T-helper 1 cell treated with Interleukin-12 subunit alpha and Interleukin-12 subunit beta and Interleukin-4 antibody, amounts not matched to agents 30 ng/mL and 1 ng/mL, for 36 hours (primary cell): Measurements from ENCODE around the gene MAST4. TPM values are rescaled to one million over a fixed set of nuclear protein-coding genes. Genes with fewer than 3 reads are reported as not detected.
"Not testable (repeated sequence)": the region's sequence is repeated elsewhere in the genome, so short reads cannot be mapped to it uniquely, and the experiment has no call there.

Source experiments
- intact Hi-C: fragments of 100-400 bp; cut with micrococcal nuclease; formaldehyde crosslinking; loops from one replicate; pipeline ENCODE4 v1.15.1; 2024
- total RNA-seq: library from RNA; stranded (reverse); gene quantifications from 2 replicates; pipeline ENCODE4 v1.2.3, GENCODE V29; 2022

Gene MAST4
- total RNA-seq, 1 donor from 2014 or later: 65.8 TPM

GRCh38 chr5:67164856-67165525 lies 568.8 kb downstream of the MAST4 start:
- intact Hi-C loops: loop anchor here (5.0 to 10.0 kb wide), 7 partner anchors 350 to 1443 kb away; partner anchors contain the start of genes MAST4, NLN, SGTB and SREK1

- intact Hi-C loops: loop anchor here (1.0 to 10.0 kb wide), 17 partner anchors 8 to 1443 kb away; partner anchors contain the start of genes ERBIN, MAST4, NLN and SGTB
Measured at GRCh38 chr5:67165526-67166459, 569.6 kb downstream of the MAST4 start.

- intact Hi-C loops: loop anchor here (1.0 to 10.0 kb wide), 17 partner anchors 9 to 1444 kb away; partner anchors contain the start of genes ERBIN, MAST4, NLN and SGTB
Measured at GRCh38 chr5:67166460-67167285, 570.5 kb downstream of the MAST4 start.

GRCh38 chr5:67168069-67168468 lies 571.9 kb downstream of the MAST4 start:
- intact Hi-C loops: loop anchor here (1.0 to 10.0 kb wide), 8 partner anchors 13 to 1446 kb away; partner anchors contain the start of genes MAST4, NLN, SGTB and SREK1

GRCh38 chr5:67170767-67171166 lies 574.6 kb downstream of the MAST4 start:
- intact Hi-C loops: no loop called here

GRCh38 chr5:67173351-67173750 lies 577.2 kb downstream of the MAST4 start:
- intact Hi-C loops: not testable (repeated sequence)

GRCh38 chr5:67173959-67174358 lies 577.8 kb downstream of the MAST4 start:
- intact Hi-C loops: no loop called here

GRCh38 chr5:67176936-67177335 lies 580.7 kb downstream of the MAST4 start:
- intact Hi-C loops: no loop called here

GRCh38 chr5:67178085-67178484 lies 581.9 kb downstream of the MAST4 start:
- intact Hi-C loops: no loop called here

GRCh38 chr5:67178966-67179365 lies 582.8 kb downstream of the MAST4 start:
- intact Hi-C loops: no loop called here

GRCh38 chr5:67179697-67180361 lies 583.6 kb downstream of the MAST4 start:
- intact Hi-C loops: no loop called here

- intact Hi-C loops: loop anchor here (1.0 to 2.0 kb wide), 2 partner anchors 13 to 17 kb away; no protein-coding TSS in a partner anchor
Measured at GRCh38 chr5:67181648-67182221, 585.5 kb downstream of the MAST4 start.

- intact Hi-C loops: loop anchor here (2.0 kb wide), 1 partner anchor 16 kb away; no protein-coding TSS in a partner anchor
Measured at GRCh38 chr5:67182301-67182790, 586.2 kb downstream of the MAST4 start.

GRCh38 chr5:67183859-67184258 lies 587.7 kb downstream of the MAST4 start:
- intact Hi-C loops: loop anchor here (2.0 kb wide), 1 partner anchor 15 kb away; no protein-coding TSS in a partner anchor

GRCh38 chr5:67187006-67187715 lies 591.0 kb downstream of the MAST4 start:
- intact Hi-C loops: no loop called here

- intact Hi-C loops: loop anchor here (1.0 kb wide), 1 partner anchor 19 kb away; no protein-coding TSS in a partner anchor
Measured at GRCh38 chr5:67188274-67189078, 592.3 kb downstream of the MAST4 start.

- intact Hi-C loops: no loop called here
Measured at GRCh38 chr5:67189079-67189354, 592.8 kb downstream of the MAST4 start.

GRCh38 chr5:67189931-67190330 lies 593.7 kb downstream of the MAST4 start:
- intact Hi-C loops: no loop called here
